H9 (cell line): ENCODE measurements around the gene RSPO1. TPM values are rescaled to one million over a fixed set of nuclear protein-coding genes. Genes with fewer than 3 reads are reported as not detected.

Source experiments
- DNase-seq: peaks from one replicate; pipeline ENCODE4 v3.0.0-alpha.2; 2017
- H2AFZ ChIP-seq: one replicate; pipeline ENCODE4 v1.6.1; 2013; ENCODE audit warnings: mild to moderate bottlenecking, low read length, control low read depth, moderate library complexity
- H2AK5ac ChIP-seq: 2 replicates; pipeline ENCODE4 v1.6.1; 2013; ENCODE audit warnings: low read length, control low read depth, mixed read lengths; ENCODE audit not compliant: insufficient read length
- H2BK120ac ChIP-seq: one replicate; pipeline ENCODE4 v1.6.1; 2013; ENCODE audit warnings: low read depth, mild to moderate bottlenecking, low read length, control low read depth, inconsistent platforms; ENCODE audit not compliant: poor library complexity, severe bottlenecking
- H2BK12ac ChIP-seq: 2 replicates; pipeline ENCODE4 v1.6.1; 2013; ENCODE audit warnings: low read length, control low read depth, mixed read lengths, low read depth; ENCODE audit not compliant: insufficient read length
- H2BK15ac ChIP-seq: 2 replicates; pipeline ENCODE4 v1.6.1; 2013; ENCODE audit warnings: low read depth, low read length, control low read depth
- H2BK20ac ChIP-seq: one replicate; pipeline ENCODE4 v1.6.1; 2013; ENCODE audit warnings: low read depth, mild to moderate bottlenecking, low read length, control low read depth, inconsistent platforms; ENCODE audit not compliant: poor library complexity, severe bottlenecking
- H2BK5ac ChIP-seq: 2 replicates; pipeline ENCODE4 v1.6.1; 2013; ENCODE audit warnings: low read length, control low read depth, mixed read lengths; ENCODE audit not compliant: insufficient read length
- H3K14ac ChIP-seq: 2 replicates; pipeline ENCODE4 v1.6.1; 2013; ENCODE audit warnings: low read length, control low read depth; ENCODE audit not compliant: insufficient read depth
- H3K18ac ChIP-seq: 2 replicates; pipeline ENCODE4 v1.6.1; 2013; ENCODE audit warnings: low read depth, mild to moderate bottlenecking, mixed read lengths, low read length, control low read depth; ENCODE audit not compliant: insufficient read length
- H3K23ac ChIP-seq: 2 replicates; pipeline ENCODE4 v1.6.1; 2013; ENCODE audit warnings: low read length, control low read depth, mixed read lengths, low read depth; ENCODE audit not compliant: insufficient read length
- H3K23me2 ChIP-seq: 2 replicates; pipeline ENCODE4 v1.6.1; 2013; ENCODE audit warnings: low read depth, mild to moderate bottlenecking, mixed read lengths, low read length, control low read depth; ENCODE audit not compliant: insufficient read length, poor library complexity, severe bottlenecking
- H3K27ac ChIP-seq: 2 replicates; pipeline ENCODE4 v1.5.1; 2013; ENCODE audit warnings: low read length, control low read depth, mixed read lengths, low read depth; ENCODE audit not compliant: insufficient read length
- H3K27me3 ChIP-seq: 2 replicates; pipeline ENCODE4 v1.6.1; 2013; ENCODE audit warnings: low read length, control low read depth, inconsistent platforms; ENCODE audit not compliant: insufficient read depth
- H3K4ac ChIP-seq: 2 replicates; pipeline ENCODE4 v1.6.1; 2013; ENCODE audit warnings: low read depth, mild to moderate bottlenecking, control low read depth, inconsistent platforms, low read length, moderate library complexity
- H3K4me1 ChIP-seq: 2 replicates; pipeline ENCODE4 v1.6.1; 2013; ENCODE audit warnings: low read length, control low read depth, inconsistent platforms; ENCODE audit not compliant: insufficient read depth
- H3K4me2 ChIP-seq: 2 replicates; pipeline ENCODE4 v1.6.1; 2013; ENCODE audit warnings: low read length, control low read depth, mixed read lengths; ENCODE audit not compliant: insufficient read length, insufficient read depth
- H3K56ac ChIP-seq: 2 replicates; pipeline ENCODE4 v1.6.1; 2013; ENCODE audit warnings: low read depth, mild to moderate bottlenecking, mixed read lengths, low read length, control low read depth; ENCODE audit not compliant: insufficient read length
- H3K79me1 ChIP-seq: 2 replicates; pipeline ENCODE4 v1.6.1; 2013; ENCODE audit warnings: low read depth, mild to moderate bottlenecking, moderate library complexity, low read length, control low read depth, inconsistent platforms; ENCODE audit not compliant: insufficient read depth, poor library complexity, severe bottlenecking
- H3K79me2 ChIP-seq: 2 replicates; pipeline ENCODE4 v1.6.1; 2013; ENCODE audit warnings: low read length, control low read depth, inconsistent platforms; ENCODE audit not compliant: insufficient read depth
- H3K9ac ChIP-seq: 2 replicates; pipeline ENCODE4 v1.6.1; 2013; ENCODE audit warnings: low read length, control low read depth, mixed read lengths; ENCODE audit not compliant: insufficient read length; ENCODE audit errors: extremely low read depth
- H3K9me3 ChIP-seq: one replicate; pipeline ENCODE4 v1.6.1; 2013; ENCODE audit warnings: low read depth, low read length, inconsistent platforms; ENCODE audit not compliant: control insufficient read depth
- H3T11ph ChIP-seq: one replicate; pipeline ENCODE4 v1.6.1; 2013; ENCODE audit warnings: mild to moderate bottlenecking, low read length, control low read depth, inconsistent platforms
- H4K20me1 ChIP-seq: one replicate; pipeline ENCODE4 v1.6.1; 2013; ENCODE audit not compliant: control insufficient read depth, insufficient read length, insufficient read depth
- H4K5ac ChIP-seq: 2 replicates; pipeline ENCODE4 v1.6.1; 2013; ENCODE audit warnings: low read depth, mild to moderate bottlenecking, mixed read lengths, low read length, control low read depth; ENCODE audit not compliant: insufficient read length
- H4K8ac ChIP-seq: replicated peaks from 2 replicates; pipeline ENCODE4 v1.6.1; 2013; ENCODE audit warnings: low read length, control low read depth, mixed read lengths, low read depth; ENCODE audit not compliant: insufficient read length
- H4K91ac ChIP-seq: 2 replicates; pipeline ENCODE4 v1.6.1; 2013; ENCODE audit warnings: low read depth, mild to moderate bottlenecking, moderate library complexity, mixed read lengths, low read length, control low read depth; ENCODE audit not compliant: insufficient read length
- H3K27ac Mint-ChIP-seq, 3 experiments: 2 replicates in 2 of 3; 3 replicates in 1 of 3; pipeline ENCODE4 v1.8.0; 2020 to 2021; ENCODE audit warnings: mixed read lengths in 3 of 3, mild to moderate bottlenecking in 1 of 3, moderate library complexity in 1 of 3
- H3K27me3 Mint-ChIP-seq: 2 replicates; pipeline ENCODE4 v1.8.0; 2021; ENCODE audit warnings: low read depth, mild to moderate bottlenecking, moderate library complexity, mixed read lengths
- H3K36me3 Mint-ChIP-seq, 3 experiments: 2 replicates in 2 of 3; 3 replicates in 1 of 3; pipeline ENCODE4 v1.8.0; 2020 to 2021; ENCODE audit warnings: low read depth in 3 of 3, mixed read lengths in 3 of 3; ENCODE audit not compliant: insufficient read depth in 1 of 3
- H3K4me1 Mint-ChIP-seq, 2 experiments: 2 replicates each; pipeline ENCODE4 v1.8.0; 2020; ENCODE audit warnings: mixed read lengths in 2 of 2
- H3K4me3 Mint-ChIP-seq, 2 experiments: 2 replicates in 1 of 2; 3 replicates in 1 of 2; pipeline ENCODE4 v1.8.0; 2020 to 2021; ENCODE audit warnings: mild to moderate bottlenecking in 2 of 2, mixed read lengths in 2 of 2, moderate library complexity in 1 of 2
- H3K9me3 Mint-ChIP-seq, 2 experiments: 2 replicates in 1 of 2; 3 replicates in 1 of 2; pipeline ENCODE4 v1.8.0; 2020; ENCODE audit warnings: mild to moderate bottlenecking in 2 of 2, mixed read lengths in 2 of 2, moderate library complexity in 1 of 2
- CTCF ChIP-seq: fragments of 200-600 bp; sonication (generic); conservative IDR thresholded peaks from 3 replicates; pipeline ENCODE4 v1.8.0; 2021; ENCODE audit warnings: antibody characterized with exemption, mild to moderate bottlenecking
- total RNA-seq: library from RNA; stranded (reverse); gene quantifications from 2 replicates; pipeline ENCODE4 v1.2.1, GENCODE V29; 2021

The RSPO1 gene
- total RNA-seq, 1 experiment from 2014 or later, result 0.35 TPM

- no peak overlapping the region for H3K4ac ChIP-seq
- H4K20me1 ChIP-seq, result no peaks in the 10 kb centered on the region
- H2AK5ac ChIP-seq, result no peak overlapping the region
- no peak overlapping the region for H3K23ac ChIP-seq
- no peak overlapping the region for H4K8ac ChIP-seq
- no peak for TF ChIP-seq CTCF
- no peak overlapping the region for H3T11ph ChIP-seq
- no peak overlapping the region for H3K14ac ChIP-seq
- no peaks in the 10 kb centered on the region for H3K9me3 ChIP-seq
- H3K79me1 ChIP-seq, result no peaks in the 10 kb centered on the region
- H3K9ac ChIP-seq, result no peak overlapping the region
- Mint-ChIP-seq H3K9me3 (no peaks in the 10 kb centered on the region), H3K27me3 (peaks cover 28% of the 10 kb centered on the region), H3K4me1 (0 out of 4 replicates have a peak, but pooled peaks cover under 1% of the 10 kb centered on the region in 2 experiments), H3K36me3 (no peaks in the 10 kb centered on the region), H3K4me3 (no peak overlapping the region), H3K27ac (no peak overlapping the region)
- no peaks in the 10 kb centered on the region for H3K23me2 ChIP-seq
- H2BK20ac ChIP-seq, result no peak overlapping the region
- no peak overlapping the region for H2BK5ac ChIP-seq
- no peak overlapping the region for H4K5ac ChIP-seq
- H2AFZ ChIP-seq, result no peak overlapping the region
- no peak overlapping the region for H3K18ac ChIP-seq
- H2BK12ac ChIP-seq, result no peak overlapping the region
- H4K91ac ChIP-seq, result no peak overlapping the region
- no peak overlapping the region for H3K56ac ChIP-seq
- H2BK120ac ChIP-seq, result no peak overlapping the region
- no peak overlapping the region for H3K4me2 ChIP-seq
- H2BK15ac ChIP-seq, result no peak overlapping the region
- no peak overlapping the region for H3K27ac ChIP-seq
- no peaks in the 10 kb centered on the region for H3K4me1 ChIP-seq
- no peaks in the 10 kb centered on the region for H3K27me3 ChIP-seq
- no peaks in the 10 kb centered on the region for H3K79me2 ChIP-seq
- DNase-seq, result no peak
Observed at GRCh38 chr1:37601441-37601840, 33.3 kb downstream of the RSPO1 start.
